Measurements from ENCODE around the gene AP1M1. TPM values are rescaled to one million over a fixed set of nuclear protein-coding genes. Genes with fewer than 3 reads are reported as not detected.

AP1M1 gene
- total RNA-seq, 1 donor from 2014 or later = 96.2 TPM

GRCh38 chr19:16199275-16199932 is 1.7 kb downstream of the AP1M1 start:
- Histone ChIP-seq H3K27me3 (ENCODE audit: control insufficient read depth, insufficient read depth, low read length) (no peaks in the 10 kb centered on the region), H3K4me3 (ENCODE audit: low read depth, low read length) (no peak overlapping the region), H3K36me3 (ENCODE audit: control insufficient read depth, insufficient read depth, low read length) (peaks cover 1% of the 10 kb centered on the region)
- DNase-seq (ENCODE audit: low read depth) = no peak
- no peak for TF ChIP-seq CTCF (IDR thresholded peaks at IDR 0.05; ENCODE audit: insufficient read depth, low read length, poor library complexity, severe bottlenecking)

- no peaks in the 10 kb centered on the region for H3K27me3 ChIP-seq (ENCODE audit: control insufficient read depth, insufficient read depth, low read length)
- no peak overlapping the region for H3K4me3 ChIP-seq (ENCODE audit: low read depth, low read length)
- peaks cover 1% of the 10 kb centered on the region for H3K36me3 ChIP-seq (ENCODE audit: control insufficient read depth, insufficient read depth, low read length)
- TF ChIP-seq CTCF (IDR thresholded peaks at IDR 0.05; ENCODE audit: insufficient read depth, low read length, poor library complexity, severe bottlenecking) = no peak
- DNase-seq (ENCODE audit: low read depth) = no peak
These were observed 2.6 kb downstream of the AP1M1 start for GRCh38 chr19:16200038-16201010.

GRCh38 chr19:16201011-16201391 is 3.3 kb downstream of the AP1M1 start:
- no peaks in the 10 kb centered on the region for H3K27me3 ChIP-seq (ENCODE audit: control insufficient read depth, insufficient read depth, low read length)
- DNase-seq (ENCODE audit: low read depth) = no peak
- H3K36me3 ChIP-seq (ENCODE audit: control insufficient read depth, insufficient read depth, low read length) = peaks cover 1% of the 10 kb centered on the region
- TF ChIP-seq CTCF (IDR thresholded peaks at IDR 0.05; ENCODE audit: insufficient read depth, low read length, poor library complexity, severe bottlenecking) = no peak
- no peak overlapping the region for H3K4me3 ChIP-seq (ENCODE audit: low read depth, low read length)

GRCh38 chr19:16202320-16203255 is 4.9 kb downstream of the AP1M1 start:
- DNase-seq (ENCODE audit: low read depth) = no peak
- Histone ChIP-seq H3K4me3 (ENCODE audit: low read depth, low read length) (no peak overlapping the region), H3K36me3 (ENCODE audit: control insufficient read depth, insufficient read depth, low read length) (peaks cover 1% of the 10 kb centered on the region), H3K27me3 (ENCODE audit: control insufficient read depth, insufficient read depth, low read length) (no peaks in the 10 kb centered on the region)
- TF ChIP-seq CTCF (IDR thresholded peaks at IDR 0.05; ENCODE audit: insufficient read depth, low read length, poor library complexity, severe bottlenecking) = no peak

- H3K27me3 ChIP-seq (ENCODE audit: control insufficient read depth, insufficient read depth, low read length) = no peaks in the 10 kb centered on the region
- H3K36me3 ChIP-seq (ENCODE audit: control insufficient read depth, insufficient read depth, low read length) = peaks cover 1% of the 10 kb centered on the region
These were observed 5.7 kb downstream of the AP1M1 start for GRCh38 chr19:16203256-16204004.

More at GRCh38 chr19:16203256-16204004, 5.7 kb downstream of the AP1M1 start:
- TF ChIP-seq CTCF (IDR thresholded peaks at IDR 0.05; ENCODE audit: insufficient read depth, low read length, poor library complexity, severe bottlenecking) = no peak
- no peak overlapping the region for H3K4me3 ChIP-seq (ENCODE audit: low read depth, low read length)
- DNase-seq (ENCODE audit: low read depth) = no peak

All from kidney epithelial cell (primary cell).